Lung (tissue), 12 donors: Measurements from ENCODE around the gene ENTREP1. TPM values are rescaled to one million over a fixed set of nuclear protein-coding genes. Genes with fewer than 3 reads are reported as not detected.
A peak's percentile ranks its signal among the peaks of the same experiment; 100 is the strongest.

Source experiments
- ATAC-seq: fragments of 200-7000 bp; cut with Tn5 transposase; one replicate; pipeline ENCODE4 v1.9.1; 2020; ENCODE audit warnings: moderate number of reproducible peaks; ENCODE audit not compliant: insufficient read depth, low FRiP score
- DNase-seq, 3 donors: peaks; one replicate each; pipeline ENCODE4 v3.0.0-alpha.2; 2013 to 2017
- H3K27ac ChIP-seq, 2 donors: one replicate each; pipeline ENCODE4 v1.5.1; 2013; ENCODE audit warnings: mild to moderate bottlenecking in 2 of 2, moderate library complexity in 2 of 2, control low read depth in 1 of 2, inconsistent platforms in 1 of 2, low read depth in 1 of 2, low read length in 1 of 2
- H3K27me3 ChIP-seq, 3 donors: one replicate each; pipeline ENCODE4 v1.5.1; 2013; ENCODE audit warnings: low read length in 2 of 3; ENCODE audit not compliant: control insufficient read depth in 3 of 3, insufficient read depth in 3 of 3
- H3K36me3 ChIP-seq, 4 donors: one replicate each; pipeline ENCODE4 v1.5.1; 2013; ENCODE audit warnings: low read length in 4 of 4, mild to moderate bottlenecking in 1 of 4, moderate library complexity in 1 of 4; ENCODE audit not compliant: control insufficient read depth in 4 of 4, insufficient read depth in 4 of 4
- H3K4me1 ChIP-seq, 5 donors: one replicate each; pipeline ENCODE4 v1.5.1; 2013; ENCODE audit warnings: low read length in 5 of 5, mild to moderate bottlenecking in 2 of 5, moderate library complexity in 1 of 5; ENCODE audit not compliant: control insufficient read depth in 5 of 5, insufficient read depth in 5 of 5
- H3K4me3 ChIP-seq: one replicate; pipeline ENCODE4 v1.5.1; 2013; ENCODE audit warnings: mild to moderate bottlenecking, control low read depth, moderate library complexity
- H3K9ac ChIP-seq, 2 donors: one replicate each; pipeline ENCODE4 v1.5.1; 2013; ENCODE audit warnings: low read length in 2 of 2, control low read depth in 1 of 2; ENCODE audit not compliant: insufficient read depth in 1 of 2
- H3K9me3 ChIP-seq, 4 donors: one replicate each; pipeline ENCODE4 v1.5.1; 2013; ENCODE audit warnings: low read length in 3 of 4, mild to moderate bottlenecking in 1 of 4, moderate library complexity in 1 of 4; ENCODE audit not compliant: control insufficient read depth in 4 of 4, insufficient read depth in 3 of 4
- CTCF ChIP-seq: IDR thresholded peaks from 2 replicates; pipeline ENCODE4 v1.5.1; 2012; ENCODE audit warnings: mild to moderate bottlenecking; ENCODE audit errors: control extremely low read depth, extremely low read depth
- WGBS, 2 donors: extraction: QIAGEN DNeasy Blood & Tissue Kit; methylation state at CpG; one replicate each; pipeline ENCODE4 v1.1.7; 2013; 5-methylcytosine and 5-hydroxymethylcytosine counted together
- polyA plus RNA-seq, 2 donors: library from polyadenylated mRNA; stranded (reverse); fragments of 200-250 nt; gene quantifications; one replicate each; pipeline ENCODE4 v1.2.1, GENCODE V29; 2013
- total RNA-seq, 2 donors: library from RNA; depleted of rRNA in 1 of 2; stranded (reverse); fragments of >200 nt in 1 of 2; gene quantifications; one replicate each; pipeline ENCODE4 v1.2.1, GENCODE V29; 2014 to 2021
- donor health status: control.
- donor health status: control.
- donor health status: Bipolar disorder and iron deficiency.
- donor health status: healthy.
- donor health status: DM: yes; HTN: yes; CAD: no.

Gene ENTREP1
- total and polyA plus RNA-seq, 4 donors: 3.7 to 47.9 (median 18.3) TPM

DNA sequence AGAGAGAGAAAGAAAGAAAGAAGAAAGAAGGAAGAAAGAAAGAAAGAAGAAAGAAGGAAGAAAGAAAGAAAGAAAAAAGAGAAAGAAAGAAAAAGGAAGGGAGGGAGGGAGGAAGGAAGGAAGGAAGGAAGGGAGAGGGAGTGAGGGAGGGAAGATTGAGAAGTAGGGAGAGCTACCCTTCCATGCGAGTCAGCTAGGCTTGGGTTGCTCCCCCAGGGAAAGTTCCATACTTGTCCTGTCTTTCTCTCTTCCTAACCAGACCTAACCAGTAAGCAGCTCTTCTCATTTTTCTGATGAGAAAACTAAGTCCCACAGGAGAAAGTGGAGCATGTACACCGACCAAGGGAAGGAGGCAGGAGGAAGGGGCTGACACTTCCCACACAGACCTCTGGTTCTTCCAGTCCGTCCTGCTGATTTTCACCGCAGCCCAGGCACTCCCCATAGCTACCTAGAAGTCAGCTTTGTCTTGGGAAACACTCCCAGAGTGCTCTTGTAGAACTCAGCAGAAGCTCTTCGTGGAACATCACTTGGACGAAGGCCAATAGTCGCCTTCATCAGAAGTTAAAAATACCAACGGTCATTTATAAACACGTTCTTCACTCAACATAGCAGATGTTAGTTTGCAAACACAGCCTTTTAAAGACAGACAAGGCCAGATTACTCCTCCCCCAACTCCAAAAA is 29.0 kb upstream of the ENTREP1 start:
- Histone ChIP-seq H3K9me3 (no peaks in the 10 kb centered on the region), H3K36me3 (no peaks in the 10 kb centered on the region), H3K27me3 (no peaks in the 10 kb centered on the region), H3K4me3 (no peak overlapping the region), H3K9ac (peak overlapping the region in 1 of 2 donors; percentile 26), H3K4me1 (peaks cover 2 to 37% (median 16%) of the 10 kb centered on the region in 5 donors), H3K27ac (no peak overlapping the region)
- DNase-seq (peak; percentile 38 to 85 (median 67)), ATAC-seq (no peak)
- WGBS, 2 donors: 51 to 66% methylated on average over 9 of the region's 9 CpGs
- TF ChIP-seq CTCF: no peak

GRCh38 chr9:69297300-69297980 is 27.6 kb upstream of the ENTREP1 start:
- ATAC-seq: no peak
- Histone ChIP-seq H3K36me3 (no peaks in the 10 kb centered on the region), H3K27me3 (no peaks in the 10 kb centered on the region), H3K9me3 (no peaks in the 10 kb centered on the region), H3K27ac (no peak overlapping the region), H3K4me1 (peaks cover 2 to 37% (median 16%) of the 10 kb centered on the region in 5 donors), H3K4me3 (no peak overlapping the region), H3K9ac (no peak overlapping the region)
- 76 to 81% methylated on average over 11 of the region's 11 CpGs for WGBS, 2 donors
- TF ChIP-seq CTCF: no peak
- peak in 2 of 3 donors; percentile 49 to 60 for DNase-seq

- TF ChIP-seq CTCF: no peak
- WGBS, 2 donors: 32 to 68% methylated on average over 1 of the region's 1 CpG
- Histone ChIP-seq H3K27me3 (no peaks in the 10 kb centered on the region), H3K4me1 (peaks cover 2 to 37% (median 16%) of the 10 kb centered on the region in 5 donors), H3K36me3 (no peaks in the 10 kb centered on the region), H3K9me3 (no peaks in the 10 kb centered on the region), H3K4me3 (no peak overlapping the region), H3K27ac (no peak overlapping the region), H3K9ac (no peak overlapping the region)
- ATAC-seq (no peak), DNase-seq (no peak)
Observed at GRCh38 chr9:69299315-69299714, 25.7 kb upstream of the ENTREP1 start.
